A549 (cell line): Measurements from ENCODE around the gene CPN1. TPM values are rescaled to one million over a fixed set of nuclear protein-coding genes. Genes with fewer than 3 reads are reported as not detected.
A peak's percentile ranks its signal among the peaks of the same experiment; 100 is the strongest.
"Not testable (repeated sequence)": the region's sequence is repeated elsewhere in the genome, so short reads cannot be mapped to it uniquely, and the experiment has no call there.

ENCODE experiments used
- ATAC-seq, 2 experiments: fragments of 200-7000 bp in 1 of 2; fragments of >200 bp in 1 of 2; cut with Nextera tagmentation in 1 of 2; cut with Tn5 transposase in 1 of 2; 3 replicates each; pipeline versions ENCODE4 v1.8.0 to v1.9.1; 2018 to 2020; ENCODE audit warnings: mild to moderate bottlenecking in 1 of 2, moderate library complexity in 1 of 2
- CTCF ChIA-PET: fragments of 300-600 bp; sonication (Branson Sonifier 250); formaldehyde crosslinking; extraction: SDS; loops from one replicate; lab custom pipeline; 2021; ENCODE audit warnings: antibody characterized with exemption, inconsistent platforms; lab: Yijun Ruan, JAX
- POLR2A ChIA-PET: fragments of 350-600 bp; formaldehyde crosslinking; extraction: SDS; loops from one replicate; lab custom pipeline; 2021; ENCODE audit warnings: antibody characterized with exemption, inconsistent platforms; lab: Yijun Ruan, JAX
- DNase-seq, 2 experiments: peaks; one replicate each; pipeline versions ENCODE4 v3.0.0 to v3.0.0-alpha.2; 2011 to 2016; ENCODE audit warnings: low read depth in 1 of 2, low spot score in 1 of 2
- FAIRE-seq: peaks from 2 replicates; lab custom pipeline; 2011; peaks lifted over from hg19 to GRCh38; lab: Jason Lieb, UNC
- H3K27ac ChIP-seq, 2 experiments: fragments of >200 bp; sonication (Bioruptor Twin); formaldehyde crosslinking; 3 replicates each; pipeline ENCODE4 v1.5.1; 2016 to 2017
- H3K4me1 ChIP-seq: fragments of >200 bp; sonication (Bioruptor Twin); formaldehyde crosslinking; 3 replicates; pipeline ENCODE4 v1.6.1; 2016
- H3K4me2 ChIP-seq: fragments of >200 bp; sonication (Bioruptor Twin); formaldehyde crosslinking; 3 replicates; pipeline ENCODE4 v1.6.1; 2016
- H3K4me3 ChIP-seq: fragments of >200 bp; sonication (Bioruptor Twin); formaldehyde crosslinking; 3 replicates; pipeline ENCODE4 v1.5.1; 2016
- H3K9me3 ChIP-seq: fragments of >200 bp; sonication (Bioruptor Twin); formaldehyde crosslinking; 3 replicates; pipeline ENCODE4 v1.6.1; 2016
- ATOH8 ChIP-seq: fragments of 250-450 bp; sonication (Bioruptor Pico); IDR thresholded peaks from 2 replicates; pipeline ENCODE4 v1.5.0; 2020; ENCODE audit warnings: low read depth, mild to moderate bottlenecking, moderate library complexity
- CHD4 ChIP-seq: fragments of 200-600 bp; sonication (generic); IDR thresholded peaks from 2 replicates; pipeline ENCODE4 v1.6.1; 2016; ENCODE audit warnings: antibody characterized with exemption, mild to moderate bottlenecking, borderline replicate concordance
- E2F6 ChIP-seq: IDR thresholded peaks from 2 replicates; pipeline ENCODE4 v1.6.1; 2012; ENCODE audit warnings: low read depth, borderline replicate concordance
- EHMT2 ChIP-seq: fragments of 200-600 bp; sonication (generic); IDR thresholded peaks from 2 replicates; pipeline ENCODE4 v1.6.1; 2016; ENCODE audit warnings: antibody characterized with exemption, low read depth, mild to moderate bottlenecking, moderate library complexity
- ESRRA ChIP-seq: fragments of 150-350 bp; IDR thresholded peaks from 2 replicates; pipeline ENCODE4 v1.6.1; 2014; ENCODE audit warnings: mild to moderate bottlenecking, low read length, borderline replicate concordance
- FOSL2 ChIP-seq, 2 experiments: fragments of 450-650 bp in 1 of 2; fragments of >200 bp in 1 of 2; sonication (Bioruptor Twin) in 1 of 2; formaldehyde crosslinking; IDR thresholded peaks; 2 replicates each; pipeline versions ENCODE4 v1.5.0 to v1.6.1; 2016 to 2020; ENCODE audit warnings: mild to moderate bottlenecking in 1 of 2, moderate library complexity in 1 of 2
- GATA3 ChIP-seq: IDR thresholded peaks from 2 replicates; pipeline ENCODE4 v1.6.1; 2012; ENCODE audit warnings: borderline replicate concordance
- HEYL ChIP-seq: fragments of 250-450 bp; sonication (Bioruptor Pico); IDR thresholded peaks from 2 replicates; pipeline ENCODE4 v1.8.0; 2021; ENCODE audit warnings: mild to moderate bottlenecking, moderate library complexity
- HMGXB4 ChIP-seq: fragments of 250-450 bp; sonication (Bioruptor Pico); IDR thresholded peaks from 2 replicates; pipeline ENCODE4 v1.5.0; 2021; ENCODE audit warnings: mild to moderate bottlenecking, moderate library complexity, borderline replicate concordance
- HOXA7 ChIP-seq: fragments of 250-450 bp; sonication (Bioruptor Pico); IDR thresholded peaks from 2 replicates; pipeline ENCODE4 v1.5.0; 2020; ENCODE audit warnings: mild to moderate bottlenecking, moderate library complexity
- HOXB5 ChIP-seq: fragments of 250-450 bp; sonication (Bioruptor Pico); IDR thresholded peaks from 2 replicates; pipeline ENCODE4 v1.5.0; 2020; ENCODE audit warnings: mild to moderate bottlenecking, moderate library complexity
- JUN ChIP-seq, 2 experiments: fragments of >200 bp; sonication (Bioruptor Twin); formaldehyde crosslinking; IDR thresholded peaks; 2 replicates in 1 of 2; 3 replicates in 1 of 2; pipeline ENCODE4 v1.6.1; 2016 to 2017
- NPAS2 ChIP-seq: fragments of 250-450 bp; sonication (Bioruptor Pico); IDR thresholded peaks from 2 replicates; pipeline ENCODE4 v1.8.0; 2022; ENCODE audit warnings: mild to moderate bottlenecking, moderate library complexity, borderline replicate concordance
- NR3C1 ChIP-seq: fragments of >200 bp; sonication (Bioruptor Twin); formaldehyde crosslinking; IDR thresholded peaks from 3 replicates; pipeline ENCODE4 v1.6.1; 2017
- POLR2A ChIP-seq: IDR thresholded peaks from 2 replicates; pipeline ENCODE4 v1.6.1; 2012; ENCODE audit warnings: mild to moderate bottlenecking, low read length
- RARB ChIP-seq: fragments of 250-450 bp; sonication (Bioruptor Pico); IDR thresholded peaks from 2 replicates; pipeline ENCODE4 v1.8.0; 2021; ENCODE audit warnings: mild to moderate bottlenecking, moderate library complexity
- TFCP2L1 ChIP-seq: fragments of 250-450 bp; sonication (Bioruptor Pico); IDR thresholded peaks from 2 replicates; pipeline ENCODE4 v1.5.0; 2021; ENCODE audit warnings: mild to moderate bottlenecking
- TP53 ChIP-seq: fragments of 250-450 bp; sonication (Bioruptor Pico); IDR thresholded peaks from 2 replicates; pipeline ENCODE4 v1.5.0; 2021; ENCODE audit warnings: mild to moderate bottlenecking, moderate library complexity
- ZFP36 ChIP-seq: fragments of 450-650 bp; IDR thresholded peaks from 2 replicates; pipeline ENCODE4 v1.6.1; 2014; ENCODE audit warnings: borderline replicate concordance; ENCODE audit not compliant: partially characterized antibody
- WGBS: methylation state at CpG from one replicate; pipeline ENCODE4 v1.1.6; 2017; ENCODE audit errors: missing lambda C conversion rate; 5-methylcytosine and 5-hydroxymethylcytosine counted together
- polyA plus RNA-seq, 4 experiments: library from polyadenylated mRNA; depleted of rRNA in 3 of 4; stranded (reverse); fragments of >200 nt; fragmentation: RNase III in 1 of 4; extraction: RNeasy Plus Mini Kit Qiagen cat#74134 plus additional on column Dnase treatment in 1 of 4; gene quantifications; 2 replicates in 3 of 4; 3 replicates in 1 of 4; pipeline ENCODE4 v1.2.3, GENCODE V29; 2011 to 2017

CPN1 gene
- polyA plus RNA-seq, 2 of the 4 experiments (the other 2 are of a cell fraction), result 0.52 to 3.2 TPM

- Histone ChIP-seq H3K4me1 (no peaks in the 10 kb centered on the region), H3K4me2 (no peak overlapping the region), H3K27ac (no peak overlapping the region), H3K9me3 (no peaks in the 10 kb centered on the region), H3K4me3 (no peak overlapping the region)
- CTCF ChIA-PET, result no interaction called here
- FAIRE-seq (no peak), ATAC-seq (peak; percentile 36 to 43; a peak in 3 of 6 replicates), DNase-seq (no peak)
- POLR2A ChIA-PET, result no interaction called here
- TF ChIP-seq EHMT2 (no peak), TP53 (CRISPR knock-in tag) (no peak), NR3C1 (no peak), ATOH8 (no peak), TFCP2L1 (no peak), NPAS2 (CRISPR knock-in tag) (no peak), E2F6 (no peak), HEYL (CRISPR knock-in tag) (no peak), FOSL2 (IDR thresholded peaks at IDR 0.05) (no peak), FOSL2 (CRISPR knock-in tag; IDR thresholded peaks at IDR 0.05) (no peak), ESRRA (no peak), POLR2A (no peak), CHD4 (no peak), HOXB5 (no peak), HMGXB4 (CRISPR knock-in tag) (no peak), GATA3 (no peak), JUN (IDR thresholded peaks at IDR 0.05) (no peak), HOXA7 (CRISPR knock-in tag) (no peak), ZFP36 (no peak)
- WGBS, result 83% methylated on average over 9 of the region's 9 CpGs
These were observed 47.8 kb upstream of the CPN1 start for GRCh38 chr10:100129424-100129823.

- no peak for TF ChIP-seq RARB
- POLR2A ChIA-PET, result no interaction called here
- H3K9me3 ChIP-seq, result no peaks in the 10 kb centered on the region
These were observed 47.3 kb upstream of the CPN1 start for GRCh38 chr10:100128951-100129350.

GRCh38 chr10:100125335-100125734 lies 43.7 kb upstream of the CPN1 start:
- CTCF ChIA-PET, ATAC-seq: not testable (repeated sequence)

More at GRCh38 chr10:100128951-100129350, 47.3 kb upstream of the CPN1 start:
- 75% methylated on average over 7 of the region's 8 CpGs for WGBS
- no peak for DNase-seq
- Histone ChIP-seq H3K4me2 (no peak overlapping the region), H3K4me1 (no peaks in the 10 kb centered on the region), H3K4me3 (no peak overlapping the region), H3K27ac (no peak overlapping the region)
- peak in 1 of 2 experiments; percentile 23; a peak in 3 of 6 replicates for ATAC-seq
- FAIRE-seq, result no peak
- CTCF ChIA-PET, result interaction anchor here (0.6 kb wide), 1 partner anchor 232 kb away, joined by 3 read pairs; no protein-coding TSS in a partner anchor

More at GRCh38 chr10:100125335-100125734, 43.7 kb upstream of the CPN1 start:
- H3K4me3 ChIP-seq, FAIRE-seq, H3K27ac ChIP-seq, H3K9me3 ChIP-seq, POLR2A ChIA-PET, DNase-seq, H3K4me1 ChIP-seq, H3K4me2 ChIP-seq: not testable (repeated sequence)
- 47% methylated on average over 2 of the region's 2 CpGs for WGBS
